ENCODE measurements around the gene ANKK1.

Gene ANKK1

GRCh38 chr11:113409526-113409925 lies 21.9 kb downstream of the ANKK1 start:
- DNase-seq: no peak

DNA sequence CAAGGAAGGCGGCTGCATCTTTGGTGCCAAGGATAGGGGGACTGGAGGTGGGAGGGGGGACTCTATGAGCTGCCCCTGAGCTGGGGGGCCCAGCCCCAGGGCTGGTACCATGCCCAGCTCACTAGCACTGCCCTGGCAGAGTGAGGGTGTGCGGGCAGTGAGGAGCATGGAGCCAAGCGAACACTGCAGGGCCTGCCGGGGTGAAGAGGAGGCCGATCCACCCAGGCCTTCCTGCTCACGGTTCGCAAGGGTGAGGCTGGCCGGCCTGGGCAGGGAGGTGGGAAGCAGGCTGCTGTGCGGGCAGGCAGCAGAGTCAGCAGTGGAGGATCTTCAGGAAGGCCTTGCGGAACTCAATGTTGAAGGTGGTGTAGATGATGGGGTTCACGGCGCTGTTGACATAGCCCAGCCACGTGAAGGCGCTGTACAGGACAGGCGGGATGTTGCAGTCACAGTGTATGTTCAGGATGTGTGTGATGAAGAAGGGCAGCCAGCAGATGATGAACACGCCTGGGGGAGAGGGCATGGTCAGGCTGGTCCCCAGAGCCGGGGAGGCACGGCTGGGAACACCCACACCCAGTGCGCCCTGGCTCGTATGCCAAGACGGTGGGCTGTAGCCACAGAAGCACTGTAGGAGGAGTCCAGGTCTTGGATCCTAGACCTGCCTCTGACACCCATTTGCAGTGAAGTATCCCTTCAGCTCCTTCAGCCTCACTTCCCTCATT lies 23.0 kb downstream of the ANKK1 start:
- DNase-seq: no peak

DNA sequence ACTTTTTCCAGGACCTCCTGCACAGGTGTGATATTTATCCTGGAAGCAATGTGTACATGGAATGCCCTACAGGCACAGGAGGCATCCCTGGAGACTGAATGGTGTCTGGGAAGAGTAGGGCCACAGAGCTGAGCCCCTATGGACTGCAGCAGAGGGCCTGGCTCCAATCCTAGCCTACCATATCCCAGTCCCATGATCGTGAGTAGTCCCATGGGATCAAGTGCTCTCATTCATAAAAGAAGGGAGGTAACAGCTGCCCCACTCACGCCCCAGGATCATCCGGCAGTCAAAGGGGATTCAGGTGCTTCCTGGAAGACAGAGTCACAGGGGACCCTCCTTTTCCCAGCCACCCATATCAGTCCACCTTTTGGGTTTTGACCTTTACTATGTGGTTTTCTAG lies 24.0 kb downstream of the ANKK1 start:
- no peak for DNase-seq

- DNase-seq: no peak
Observed at GRCh38 chr11:113412675-113413074, 25.1 kb downstream of the ANKK1 start.

DNA sequence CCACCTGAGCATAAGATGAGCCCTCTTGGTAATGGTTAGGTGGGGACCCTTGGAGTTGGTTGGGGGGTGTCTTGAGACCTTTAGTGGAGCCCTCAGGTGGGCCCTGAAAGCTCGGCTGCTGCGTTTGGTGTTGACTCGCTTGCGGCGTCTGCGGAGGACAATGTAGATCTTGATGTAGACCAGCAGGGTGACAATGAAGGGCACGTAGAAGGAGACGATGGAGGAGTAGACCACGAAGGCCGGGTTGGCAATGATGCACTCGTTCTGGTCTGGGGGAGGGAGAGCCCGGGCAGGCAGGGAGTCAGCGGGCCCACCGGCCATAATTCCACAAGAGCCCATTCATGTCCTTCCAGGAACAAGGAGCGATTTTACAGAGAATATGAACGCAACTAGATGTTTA lies 27.8 kb downstream of the ANKK1 start:
- DNase-seq: no peak

GRCh38 chr11:113417428-113417827 lies 29.8 kb downstream of the ANKK1 start:
- DNase-seq: no peak

GRCh38 chr11:113419454-113420003 lies 31.9 kb downstream of the ANKK1 start:
- DNase-seq: no peak

GRCh38 chr11:113420808-113421207 lies 33.2 kb downstream of the ANKK1 start:
- DNase-seq: no peak

GRCh38 chr11:113426686-113427085 lies 39.1 kb downstream of the ANKK1 start:
- DNase-seq: no peak

DNA sequence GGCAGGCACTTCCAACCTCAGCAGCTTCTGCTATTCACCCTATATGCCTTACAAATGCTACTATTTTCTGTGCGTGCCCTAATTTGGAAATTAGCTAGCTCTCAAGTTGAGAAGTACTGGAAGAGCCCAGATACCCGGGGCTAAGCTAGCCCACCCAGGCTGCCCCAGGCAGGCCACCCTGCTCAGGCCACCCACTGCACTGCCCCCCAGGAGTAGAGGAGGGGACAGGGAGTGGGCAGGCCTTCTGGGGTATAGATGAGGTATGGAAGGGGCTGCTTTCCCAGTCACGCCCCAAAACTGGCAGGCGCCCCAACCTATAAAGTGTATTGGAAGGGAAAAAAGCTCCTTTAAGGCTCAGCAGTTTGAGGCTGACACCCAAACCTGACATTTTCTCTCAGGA lies 44.2 kb downstream of the ANKK1 start:
- no peak for DNase-seq

DNA sequence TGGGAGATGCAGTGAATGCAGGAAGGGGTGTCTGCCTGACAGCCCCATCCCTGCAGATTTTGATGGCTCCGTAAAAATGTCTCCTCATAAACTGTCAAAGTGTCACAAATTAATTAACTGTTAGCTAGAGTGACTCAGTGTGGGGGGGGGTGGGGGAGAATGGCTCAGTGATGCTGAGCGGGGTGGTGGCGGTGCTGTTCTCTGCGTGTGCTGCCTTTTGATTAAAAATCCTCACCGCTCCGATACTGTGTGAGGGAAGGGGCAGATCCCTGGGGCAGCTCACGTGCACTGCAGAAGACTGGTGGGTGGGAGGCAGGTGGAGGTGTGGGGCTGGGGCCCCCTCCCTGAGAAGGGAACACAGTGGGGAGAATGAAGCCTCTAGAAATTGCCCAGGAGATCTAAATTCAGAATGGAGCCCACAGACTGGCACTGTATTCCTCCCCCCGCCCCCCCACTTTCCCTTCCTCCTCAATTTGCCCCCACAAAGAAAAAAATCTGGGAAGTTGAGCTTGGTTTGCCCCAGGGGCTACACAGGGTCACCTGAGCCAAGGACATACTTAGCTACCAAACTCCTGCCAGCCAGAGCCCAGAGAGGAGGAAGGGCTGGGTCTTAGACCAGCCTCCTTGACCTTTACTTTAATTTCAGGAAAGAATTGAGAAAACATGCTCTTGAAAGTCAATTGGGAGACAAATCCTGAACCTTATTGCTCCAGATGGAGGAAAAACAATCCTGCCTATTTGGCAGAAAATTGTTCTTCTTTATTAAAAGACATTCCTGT lies 47.8 kb downstream of the ANKK1 start:
- DNase-seq: no peak

DNA sequence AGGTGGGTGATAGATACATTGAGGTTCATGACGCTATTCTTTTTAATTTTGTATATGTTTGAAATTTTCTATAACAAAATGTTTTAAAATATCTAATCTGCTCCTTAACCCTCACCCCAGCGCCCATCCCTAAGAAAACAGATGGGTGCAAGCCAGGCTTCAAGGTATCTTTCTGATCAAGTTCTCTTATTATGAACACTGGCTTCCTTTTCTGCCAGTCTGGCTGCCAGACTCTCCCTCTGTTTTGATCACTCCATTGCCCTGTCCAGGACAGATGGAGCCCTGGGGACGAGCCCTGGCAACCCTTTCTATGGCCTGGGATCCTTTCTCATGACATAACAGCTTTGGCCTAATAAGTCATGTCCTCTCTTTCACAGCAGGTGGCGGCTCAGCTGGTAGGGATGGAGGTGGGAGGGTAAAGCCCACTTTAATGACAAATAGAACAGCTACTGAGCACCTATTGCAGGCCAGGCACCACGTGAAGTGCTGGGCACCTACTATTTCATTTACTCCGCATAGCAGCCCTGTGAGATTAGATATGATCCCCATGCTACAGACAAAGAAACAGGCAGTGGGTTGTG lies 49.2 kb downstream of the ANKK1 start:
- DNase-seq: peak in 1 of 2 experiments; percentile 11

- no peak for DNase-seq
Observed at GRCh38 chr11:113440816-113441215, 53.2 kb downstream of the ANKK1 start.

DNA sequence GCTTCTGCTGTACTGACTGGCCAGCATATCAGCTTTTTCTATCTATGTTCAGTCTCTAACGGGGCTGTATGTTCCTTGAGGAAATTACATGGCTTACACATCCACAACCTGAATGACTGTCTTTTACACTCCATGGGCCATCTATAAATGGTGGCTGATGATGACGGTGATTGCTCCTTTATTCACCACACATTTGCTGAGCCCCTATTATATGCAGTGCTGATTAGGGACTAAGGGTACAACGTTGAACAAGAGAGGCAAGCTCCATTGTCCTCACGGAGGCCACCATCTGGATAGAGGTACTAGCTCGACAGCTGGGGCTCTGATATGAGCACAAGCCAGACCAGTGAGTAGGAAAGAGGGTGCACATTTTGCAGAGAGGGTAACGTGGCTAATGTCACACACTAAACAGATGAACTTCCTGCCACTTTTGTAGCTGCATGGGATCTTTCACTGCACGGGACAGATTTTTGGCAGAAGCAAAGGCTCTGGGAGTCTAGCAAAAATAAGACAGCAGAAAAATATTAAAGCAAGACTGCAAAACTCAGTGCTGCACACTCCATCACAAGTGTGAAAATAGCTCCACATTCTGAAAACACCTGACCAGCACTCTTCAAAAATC lies 57.0 kb downstream of the ANKK1 start:
- DNase-seq: no peak

DNA sequence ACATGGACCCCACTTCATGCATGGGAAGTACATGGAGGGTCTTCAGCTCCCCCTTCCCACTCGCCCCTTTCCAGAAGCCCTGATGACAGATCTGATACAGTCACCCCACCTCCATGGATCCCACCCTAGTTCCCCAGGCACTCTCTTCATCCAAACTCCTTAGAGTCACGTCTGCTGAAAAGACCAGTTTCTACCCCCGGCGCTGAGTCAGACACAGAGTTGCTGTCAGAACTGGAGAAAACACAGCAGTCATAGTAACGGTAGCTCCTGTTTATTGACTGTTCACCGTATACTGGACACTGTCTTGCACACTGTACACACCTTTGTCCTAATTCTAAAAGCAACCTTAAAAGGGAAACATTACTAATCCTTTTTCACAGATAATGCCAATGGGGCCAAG lies 58.5 kb downstream of the ANKK1 start:
- DNase-seq: no peak

- no peak for DNase-seq
Observed at GRCh38 chr11:113446938-113447337, 59.4 kb downstream of the ANKK1 start.

GRCh38 chr11:113447621-113448315 lies 60.2 kb downstream of the ANKK1 start:
- DNase-seq: no peak

DNA sequence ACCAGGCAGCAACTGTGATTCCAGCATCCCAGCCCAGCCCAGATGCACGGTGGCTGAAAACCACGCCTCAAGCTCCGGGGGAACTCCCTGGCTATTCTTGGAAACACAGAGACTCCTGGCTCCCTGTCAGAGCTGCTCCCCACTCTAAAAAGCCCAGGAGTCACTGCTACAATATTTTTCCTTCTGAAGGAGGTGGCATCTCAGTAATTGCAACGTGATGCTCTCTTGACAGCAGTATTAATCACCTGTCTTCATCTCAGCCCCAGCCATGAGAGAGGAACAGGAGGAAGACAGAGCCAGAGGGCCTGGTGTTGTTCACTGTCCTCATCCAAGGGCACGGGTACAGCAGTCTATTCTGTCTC lies 60.7 kb downstream of the ANKK1 start:
- no peak for DNase-seq

DNA sequence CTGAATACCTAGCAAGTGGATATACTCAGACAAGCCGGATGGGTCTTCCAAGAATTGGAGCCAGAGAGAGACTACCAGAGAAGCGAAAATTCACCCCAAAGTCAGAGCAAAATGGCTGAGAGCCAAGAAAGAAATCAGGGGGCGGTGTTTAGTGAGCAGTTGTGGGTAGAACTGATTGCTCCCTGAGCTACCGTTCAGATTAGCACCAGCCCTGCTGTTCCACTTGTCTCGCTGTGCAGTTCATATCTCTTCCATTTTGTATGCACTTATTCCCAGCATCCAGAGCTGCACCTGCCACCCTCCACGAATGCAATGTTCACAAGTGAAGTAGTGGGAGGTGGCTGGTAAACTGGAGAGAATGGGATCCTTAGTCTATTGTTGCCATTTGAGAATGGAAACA lies 62.2 kb downstream of the ANKK1 start:
- DNase-seq: no peak
